Stomach smooth muscle (tissue), 2 donors: Measurements from ENCODE around the gene TMEM38B.

Experiments
- H3K27ac ChIP-seq: one replicate; pipeline ENCODE4 v1.7.0; 2013; ENCODE audit warnings: mild to moderate bottlenecking, low read length, inconsistent platforms
- H3K27me3 ChIP-seq, 2 donors: one replicate each; pipeline ENCODE4 v1.7.0; 2013; ENCODE audit warnings: low read length in 2 of 2; ENCODE audit not compliant: insufficient read depth in 2 of 2, control insufficient read depth in 1 of 2
- H3K36me3 ChIP-seq, 2 donors: one replicate each; pipeline ENCODE4 v1.7.0; 2013; ENCODE audit warnings: low read length in 2 of 2; ENCODE audit not compliant: control insufficient read depth in 2 of 2, insufficient read depth in 2 of 2
- H3K4me1 ChIP-seq: one replicate; pipeline ENCODE4 v1.7.0; 2013; ENCODE audit warnings: low read length; ENCODE audit not compliant: control insufficient read depth, insufficient read depth
- H3K4me3 ChIP-seq, 2 donors: one replicate each; pipeline ENCODE4 v1.7.0; 2013; ENCODE audit warnings: low read length in 2 of 2
- H3K9ac ChIP-seq, 2 donors: one replicate each; pipeline ENCODE4 v1.7.0; 2013; ENCODE audit warnings: low read length in 2 of 2, mild to moderate bottlenecking in 1 of 2
- H3K9me3 ChIP-seq, 2 donors: one replicate each; pipeline ENCODE4 v1.7.0; 2013; ENCODE audit warnings: low read length in 2 of 2; ENCODE audit not compliant: control insufficient read depth in 2 of 2
- donor health status: healthy.
- donor health status: Pancreatic carcinoma.

TMEM38B gene

GRCh38 chr9:105667867-105668266 is 26.5 kb upstream of the TMEM38B start:
- H3K27me3 ChIP-seq = no peaks in the 10 kb centered on the region
- no peaks in the 10 kb centered on the region for H3K9me3 ChIP-seq
- H3K36me3 ChIP-seq = no peaks in the 10 kb centered on the region
- no peak overlapping the region for H3K4me3 ChIP-seq
- H3K4me1 ChIP-seq = no peaks in the 10 kb centered on the region
- no peak overlapping the region for H3K9ac ChIP-seq
- H3K27ac ChIP-seq = no peak overlapping the region

GRCh38 chr9:105670315-105670714 is 24.0 kb upstream of the TMEM38B start:
- H3K27ac ChIP-seq = no peak overlapping the region
- no peaks in the 10 kb centered on the region for H3K36me3 ChIP-seq
- H3K9ac ChIP-seq = no peak overlapping the region
- H3K27me3 ChIP-seq = no peaks in the 10 kb centered on the region
- H3K9me3 ChIP-seq = no peaks in the 10 kb centered on the region
- H3K4me1 ChIP-seq = no peaks in the 10 kb centered on the region
- no peak overlapping the region for H3K4me3 ChIP-seq

DNA sequence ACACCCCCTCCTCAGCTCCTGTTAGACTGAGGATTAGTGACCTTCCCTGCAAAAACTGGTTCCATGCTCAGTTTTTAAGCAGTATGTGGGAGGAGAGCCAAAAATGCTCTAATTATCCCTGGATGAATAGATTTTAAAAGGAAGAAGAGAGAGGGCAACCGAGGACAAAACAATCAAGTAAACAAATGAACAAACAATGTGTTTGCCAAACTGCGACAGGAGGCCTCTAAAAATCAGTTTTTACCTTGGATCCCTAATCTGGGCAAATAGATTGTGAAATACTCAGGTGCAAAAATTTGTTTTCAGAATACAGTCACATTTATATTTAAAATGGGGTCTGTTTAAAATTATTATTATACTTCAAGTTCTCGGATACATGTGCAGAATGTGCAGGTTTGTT is 23.6 kb upstream of the TMEM38B start:
- H3K4me1 ChIP-seq = no peaks in the 10 kb centered on the region
- no peak overlapping the region for H3K9ac ChIP-seq
- H3K27me3 ChIP-seq = no peaks in the 10 kb centered on the region
- no peaks in the 10 kb centered on the region for H3K9me3 ChIP-seq
- H3K27ac ChIP-seq = no peak overlapping the region
- H3K4me3 ChIP-seq = no peak overlapping the region
- no peaks in the 10 kb centered on the region for H3K36me3 ChIP-seq

GRCh38 chr9:105672711-105673234 is 21.6 kb upstream of the TMEM38B start:
- no peaks in the 10 kb centered on the region for H3K27me3 ChIP-seq
- H3K9me3 ChIP-seq = no peaks in the 10 kb centered on the region
- H3K4me3 ChIP-seq = no peak overlapping the region
- no peaks in the 10 kb centered on the region for H3K36me3 ChIP-seq
- no peak overlapping the region for H3K9ac ChIP-seq
- no peaks in the 10 kb centered on the region for H3K4me1 ChIP-seq
- no peak overlapping the region for H3K27ac ChIP-seq

GRCh38 chr9:105673850-105674387 is 20.4 kb upstream of the TMEM38B start:
- Histone ChIP-seq H3K9ac (no peak overlapping the region), H3K27me3 (no peaks in the 10 kb centered on the region), H3K36me3 (no peaks in the 10 kb centered on the region), H3K4me3 (no peak overlapping the region), H3K4me1 (no peaks in the 10 kb centered on the region), H3K27ac (no peak overlapping the region), H3K9me3 (no peaks in the 10 kb centered on the region)

- no peak overlapping the region for H3K4me3 ChIP-seq
- H3K36me3 ChIP-seq = no peaks in the 10 kb centered on the region
- no peaks in the 10 kb centered on the region for H3K9me3 ChIP-seq
- no peaks in the 10 kb centered on the region for H3K27me3 ChIP-seq
- no peaks in the 10 kb centered on the region for H3K4me1 ChIP-seq
- no peak overlapping the region for H3K9ac ChIP-seq
- H3K27ac ChIP-seq = no peak overlapping the region
Observed at GRCh38 chr9:105676351-105676923, 17.9 kb upstream of the TMEM38B start.

GRCh38 chr9:105678163-105678562 is 16.2 kb upstream of the TMEM38B start:
- no peaks in the 10 kb centered on the region for H3K4me1 ChIP-seq
- no peak overlapping the region for H3K4me3 ChIP-seq
- H3K27me3 ChIP-seq = no peaks in the 10 kb centered on the region
- no peaks in the 10 kb centered on the region for H3K9me3 ChIP-seq
- H3K27ac ChIP-seq = no peak overlapping the region
- H3K9ac ChIP-seq = no peak overlapping the region
- H3K36me3 ChIP-seq = no peaks in the 10 kb centered on the region

DNA sequence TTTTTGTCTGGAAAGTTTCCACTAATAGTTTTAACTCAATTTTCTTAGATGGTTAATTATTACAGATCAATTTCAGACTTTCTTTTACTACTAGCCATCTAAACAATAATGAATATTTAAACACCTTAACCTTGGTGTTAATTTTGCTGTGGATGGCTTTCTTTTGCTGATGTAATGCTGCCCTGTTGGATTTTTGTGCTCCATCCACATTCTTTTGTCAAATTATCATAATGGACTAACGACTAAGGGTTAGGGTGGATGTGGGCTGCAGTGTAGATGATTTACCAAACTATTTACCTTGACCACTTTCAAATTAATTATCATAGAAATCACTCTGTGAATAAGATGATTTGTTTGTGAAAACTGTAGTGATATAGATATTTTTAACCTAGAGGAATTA is 15.6 kb upstream of the TMEM38B start:
- Histone ChIP-seq H3K36me3 (no peaks in the 10 kb centered on the region), H3K4me1 (no peaks in the 10 kb centered on the region), H3K4me3 (no peak overlapping the region), H3K27ac (no peak overlapping the region), H3K9me3 (no peaks in the 10 kb centered on the region), H3K9ac (no peak overlapping the region), H3K27me3 (no peaks in the 10 kb centered on the region)

GRCh38 chr9:105679257-105680022 is 14.9 kb upstream of the TMEM38B start:
- Histone ChIP-seq H3K36me3 (no peaks in the 10 kb centered on the region), H3K9me3 (no peaks in the 10 kb centered on the region), H3K27ac (no peak overlapping the region), H3K27me3 (no peaks in the 10 kb centered on the region), H3K9ac (no peak overlapping the region), H3K4me1 (no peaks in the 10 kb centered on the region), H3K4me3 (no peak overlapping the region)

DNA sequence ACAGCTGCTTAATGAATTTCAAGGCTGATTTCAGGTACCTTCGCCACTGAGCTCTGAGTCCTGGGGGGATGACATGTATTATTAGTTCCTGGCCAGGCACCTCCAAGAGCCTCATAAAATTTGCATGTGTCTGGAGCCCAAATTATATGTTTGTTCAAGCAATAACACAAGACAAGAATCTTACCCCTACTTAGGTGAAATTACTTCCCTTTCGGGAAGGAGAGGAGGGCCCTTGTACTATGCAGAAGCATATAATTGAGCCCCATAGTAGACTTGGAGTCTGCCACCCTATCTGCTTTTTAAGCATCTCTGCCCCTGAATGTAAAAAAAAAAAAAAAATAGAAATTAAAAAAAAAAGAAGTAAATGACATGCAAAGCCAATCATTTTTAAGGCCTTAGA is 13.0 kb upstream of the TMEM38B start:
- Histone ChIP-seq H3K36me3 (no peaks in the 10 kb centered on the region), H3K4me1 (no peaks in the 10 kb centered on the region), H3K27me3 (no peaks in the 10 kb centered on the region), H3K9me3 (no peaks in the 10 kb centered on the region), H3K27ac (no peak overlapping the region), H3K4me3 (no peak overlapping the region), H3K9ac (no peak overlapping the region)

DNA sequence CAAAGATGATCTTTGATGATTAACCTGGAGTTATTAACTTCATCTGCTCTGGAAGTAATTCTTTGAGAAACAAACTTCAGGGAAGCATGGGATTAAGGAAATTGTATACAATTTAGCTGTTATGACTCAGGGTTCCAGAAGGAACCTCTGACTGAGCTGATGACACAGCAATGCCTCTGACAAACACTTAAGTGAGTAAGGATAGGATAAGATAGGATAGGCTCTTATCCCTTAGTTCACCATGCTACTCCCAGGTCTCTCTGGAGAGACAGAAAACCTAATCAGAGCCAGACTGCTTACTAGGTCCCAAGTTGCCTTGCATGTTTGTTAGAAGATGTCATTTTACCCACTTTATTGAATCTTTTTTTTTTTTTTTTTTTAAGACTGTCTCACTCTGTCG is 12.6 kb upstream of the TMEM38B start:
- Histone ChIP-seq H3K4me3 (no peak overlapping the region), H3K9ac (no peak overlapping the region)

More for the DNA sequence above, 12.6 kb upstream of the TMEM38B start:
- no peaks in the 10 kb centered on the region for H3K9me3 ChIP-seq
- no peaks in the 10 kb centered on the region for H3K27me3 ChIP-seq
- H3K27ac ChIP-seq = no peak overlapping the region
- H3K36me3 ChIP-seq = no peaks in the 10 kb centered on the region
- H3K4me1 ChIP-seq = no peaks in the 10 kb centered on the region
